Measurements from ENCODE around the gene DEK.

GRCh38 chr6:18261877-18262276, 2.5 kb downstream of the DEK start:
- no peak for TF ChIP-seq CTCF (conservative IDR thresholded peaks at IDR 0.05; ENCODE audit: low read length)
- TF ChIP-seq EZH2phosphoT487 (IDR thresholded peaks at IDR 0.05; ENCODE audit: borderline replicate concordance, low read depth, low read length) = no peak

Data from OCI-LY7 (cell line).